ENCODE results near the gene EEF2.
"Not testable (repeated sequence)": the region's sequence is repeated elsewhere in the genome, so short reads cannot be mapped to it uniquely, and the experiment has no call there.

Gene EEF2

GRCh38 chr19:4014541-4015491 lies 29.6 kb upstream of the EEF2 start:
- peak in 1 of 2 donors; percentile 21 for DNase-seq (ENCODE audit: low read depth in 2 of 2)

- no peak for DNase-seq (ENCODE audit: low read depth in 2 of 2)
Observed at GRCh38 chr19:4013886-4014540, 28.8 kb upstream of the EEF2 start.

- no peak for DNase-seq (ENCODE audit: low read depth in 2 of 2)
Observed at GRCh38 chr19:4012975-4013634, 27.8 kb upstream of the EEF2 start.

- DNase-seq (ENCODE audit: low read depth in 2 of 2): no peak
Observed at GRCh38 chr19:4012092-4012974, 27.1 kb upstream of the EEF2 start.

GRCh38 chr19:4011430-4011829 lies 26.2 kb upstream of the EEF2 start:
- not testable (repeated sequence) for DNase-seq (ENCODE audit: low read depth in 2 of 2)

GRCh38 chr19:4010808-4011110 lies 25.5 kb upstream of the EEF2 start:
- no peak for DNase-seq (ENCODE audit: low read depth in 2 of 2)

- no peak for DNase-seq (ENCODE audit: low read depth in 2 of 2)
Observed at GRCh38 chr19:4009990-4010807, 24.9 kb upstream of the EEF2 start.

- DNase-seq (ENCODE audit: low read depth in 2 of 2): no peak
Observed at GRCh38 chr19:4007836-4008539, 22.7 kb upstream of the EEF2 start.

- peak; percentile 86 to 92 for DNase-seq (ENCODE audit: low read depth in 2 of 2)
Observed at GRCh38 chr19:4007021-4007835, 22.0 kb upstream of the EEF2 start, which contains the start of gene PIAS4. Gene PIAS4, plus strand, starts transcription at chr19:4007736. Its CDS starts 25 bp downstream, at chr19:4007761.

GRCh38 chr19:4005436-4005835 lies 20.2 kb upstream of the EEF2 start:
- not testable (repeated sequence) for DNase-seq (ENCODE audit: low read depth in 2 of 2)

GRCh38 chr19:4000798-4001197 lies 15.5 kb upstream of the EEF2 start:
- DNase-seq (ENCODE audit: low read depth in 2 of 2): not testable (repeated sequence)

GRCh38 chr19:3998667-3999412 lies 13.6 kb upstream of the EEF2 start:
- DNase-seq (ENCODE audit: low read depth in 2 of 2): not testable (repeated sequence)

GRCh38 chr19:3995607-3996006 lies 10.3 kb upstream of the EEF2 start:
- no peak for DNase-seq (ENCODE audit: low read depth in 2 of 2)

GRCh38 chr19:3990815-3991117 lies 5.5 kb upstream of the EEF2 start:
- no peak for DNase-seq (ENCODE audit: low read depth in 2 of 2)

- DNase-seq (ENCODE audit: low read depth in 2 of 2): peak; percentile 76 to 80
Observed at GRCh38 chr19:3987619-3988371, 2.5 kb upstream of the EEF2 start.

- no peak for DNase-seq (ENCODE audit: low read depth in 2 of 2)
Observed at GRCh38 chr19:3986260-3987041, 1.2 kb upstream of the EEF2 start.

- no peak for DNase-seq (ENCODE audit: low read depth in 2 of 2)
Observed at GRCh38 chr19:3985643-3986259, 488 bp upstream of the EEF2 start.
